ENCODE results near the gene PTH2R.

PTH2R gene

DNA sequence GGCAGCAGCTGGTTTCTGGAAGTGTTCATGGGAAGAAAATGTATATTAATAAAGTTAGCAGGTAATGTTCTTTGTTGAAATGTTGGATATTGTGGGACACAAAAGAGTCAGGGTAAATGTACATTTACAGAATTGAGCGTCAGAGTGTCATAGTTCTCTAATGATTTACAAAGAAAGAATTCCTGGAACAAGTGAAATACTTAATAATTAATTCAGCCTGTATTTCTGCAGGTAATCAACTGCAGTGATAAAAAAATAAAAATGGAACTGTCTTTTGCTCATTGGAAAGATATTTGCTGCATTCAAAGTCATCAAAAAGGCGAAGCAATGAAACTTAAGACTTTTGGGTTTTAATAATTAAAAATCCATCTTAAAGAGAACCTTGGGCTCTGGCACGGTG lies 27.4 kb upstream of the PTH2R start:
- TF ChIP-seq, protein P1, sequence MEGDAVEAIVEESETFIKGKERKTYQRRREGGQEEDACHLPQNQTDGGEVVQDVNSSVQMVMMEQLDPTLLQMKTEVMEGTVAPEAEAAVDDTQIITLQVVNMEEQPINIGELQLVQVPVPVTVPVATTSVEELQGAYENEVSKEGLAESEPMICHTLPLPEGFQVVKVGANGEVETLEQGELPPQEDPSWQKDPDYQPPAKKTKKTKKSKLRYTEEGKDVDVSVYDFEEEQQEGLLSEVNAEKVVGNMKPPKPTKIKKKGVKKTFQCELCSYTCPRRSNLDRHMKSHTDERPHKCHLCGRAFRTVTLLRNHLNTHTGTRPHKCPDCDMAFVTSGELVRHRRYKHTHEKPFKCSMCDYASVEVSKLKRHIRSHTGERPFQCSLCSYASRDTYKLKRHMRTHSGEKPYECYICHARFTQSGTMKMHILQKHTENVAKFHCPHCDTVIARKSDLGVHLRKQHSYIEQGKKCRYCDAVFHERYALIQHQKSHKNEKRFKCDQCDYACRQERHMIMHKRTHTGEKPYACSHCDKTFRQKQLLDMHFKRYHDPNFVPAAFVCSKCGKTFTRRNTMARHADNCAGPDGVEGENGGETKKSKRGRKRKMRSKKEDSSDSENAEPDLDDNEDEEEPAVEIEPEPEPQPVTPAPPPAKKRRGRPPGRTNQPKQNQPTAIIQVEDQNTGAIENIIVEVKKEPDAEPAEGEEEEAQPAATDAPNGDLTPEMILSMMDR (IDR thresholded peaks at IDR 0.05): no peak

DNA sequence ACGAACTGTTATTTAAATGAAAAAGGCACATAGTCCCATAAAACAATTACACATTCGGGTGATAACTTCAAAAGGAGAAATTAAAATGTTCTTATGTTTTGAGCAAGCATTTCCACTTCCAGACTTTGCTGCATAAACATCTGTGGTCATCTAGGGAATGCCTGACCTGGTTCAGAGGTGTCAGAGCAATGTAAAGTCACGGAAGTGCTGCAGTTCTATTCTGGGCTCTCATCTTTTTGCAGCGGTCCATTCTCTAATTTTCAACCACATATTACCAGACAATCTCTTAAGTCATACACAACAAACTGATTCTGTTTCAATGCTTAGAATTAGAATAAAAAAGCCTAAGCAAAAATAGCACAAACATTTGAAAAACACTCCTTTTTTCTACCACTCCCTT lies 22.0 kb upstream of the PTH2R start:
- TF ChIP-seq, protein P1 (IDR thresholded peaks at IDR 0.05): no peak

DNA sequence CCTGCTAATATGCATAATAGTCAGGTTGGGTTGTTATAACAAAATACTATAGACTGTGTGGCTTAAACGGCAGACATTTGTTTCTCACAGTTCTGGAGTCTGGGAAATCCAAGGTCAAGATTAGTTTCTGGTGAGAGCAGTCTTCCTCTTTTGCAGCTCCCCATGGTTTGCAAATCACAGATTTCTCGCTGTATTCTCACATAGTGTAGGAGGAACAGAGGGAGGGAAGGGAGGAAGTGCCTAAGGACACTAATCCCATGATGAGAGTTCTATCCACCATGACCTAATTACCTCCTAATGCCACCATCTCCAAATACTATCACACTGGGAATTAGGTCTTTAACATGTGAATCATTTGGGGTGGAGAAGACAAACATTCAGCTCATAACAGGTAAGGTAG lies 20.1 kb upstream of the PTH2R start:
- TF ChIP-seq, protein P1 (IDR thresholded peaks at IDR 0.05): no peak

DNA sequence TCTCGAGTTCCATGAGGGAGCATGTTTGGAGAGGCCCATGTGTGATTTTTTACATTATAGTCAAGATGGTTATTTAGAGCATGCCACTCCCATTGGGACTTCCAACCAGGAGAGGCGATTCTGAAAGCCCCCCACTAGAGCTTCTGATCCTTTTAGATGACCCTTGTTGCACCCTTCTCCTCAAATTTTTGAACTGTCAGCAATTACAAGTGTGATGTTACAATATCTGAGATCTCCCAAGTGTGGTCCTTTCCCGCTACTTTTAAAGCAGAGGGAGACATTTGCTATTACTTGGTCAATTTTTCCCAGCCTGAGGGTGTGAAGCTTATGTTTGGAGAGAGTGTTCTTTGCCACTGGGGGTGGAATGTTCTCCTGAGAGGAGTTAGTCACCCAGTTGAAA lies 16.7 kb upstream of the PTH2R start:
- TF ChIP-seq, protein P1 (IDR thresholded peaks at IDR 0.05): no peak

DNA sequence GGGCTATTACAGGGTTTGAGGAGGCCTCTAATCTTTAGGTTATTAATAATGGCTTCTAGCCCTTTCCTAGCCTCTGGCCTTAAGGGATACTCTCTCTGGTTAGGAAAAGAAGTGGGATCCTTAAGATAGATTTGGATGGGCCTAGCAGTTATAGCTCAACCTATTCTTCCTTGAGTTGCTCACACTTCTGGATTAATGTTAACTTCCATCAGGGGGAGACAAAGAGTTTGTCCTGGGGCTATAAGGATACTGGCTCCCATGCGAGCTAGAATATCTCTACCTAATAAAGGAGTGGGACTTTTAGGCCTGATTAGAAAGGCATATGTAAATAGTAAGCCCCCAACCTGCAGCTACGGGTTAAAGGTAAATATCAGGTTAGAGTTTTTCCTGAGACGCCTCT lies 14.3 kb upstream of the PTH2R start:
- TF ChIP-seq, protein P1 (IDR thresholded peaks at IDR 0.05): no peak

DNA sequence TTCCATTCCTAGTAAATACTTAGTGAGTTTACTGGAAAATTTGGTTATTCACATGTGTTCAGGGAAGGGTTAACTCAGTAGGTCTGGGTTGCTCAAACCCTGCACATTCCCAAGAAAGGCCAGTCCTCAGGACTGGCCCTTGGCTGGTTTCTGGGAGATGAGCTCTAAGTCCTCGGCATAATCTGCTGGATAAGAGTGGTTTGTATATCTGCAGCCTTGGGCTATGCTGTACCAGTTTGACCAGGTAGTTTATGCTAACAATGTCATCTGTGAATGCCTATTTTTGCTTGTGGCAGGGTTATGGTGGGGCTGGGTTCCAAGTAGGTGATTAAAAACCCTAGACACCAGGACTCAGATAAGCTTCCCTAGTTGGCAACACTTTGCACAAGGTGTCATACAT lies 7.4 kb upstream of the PTH2R start:
- TF ChIP-seq, protein P1 (IDR thresholded peaks at IDR 0.05): no peak

DNA sequence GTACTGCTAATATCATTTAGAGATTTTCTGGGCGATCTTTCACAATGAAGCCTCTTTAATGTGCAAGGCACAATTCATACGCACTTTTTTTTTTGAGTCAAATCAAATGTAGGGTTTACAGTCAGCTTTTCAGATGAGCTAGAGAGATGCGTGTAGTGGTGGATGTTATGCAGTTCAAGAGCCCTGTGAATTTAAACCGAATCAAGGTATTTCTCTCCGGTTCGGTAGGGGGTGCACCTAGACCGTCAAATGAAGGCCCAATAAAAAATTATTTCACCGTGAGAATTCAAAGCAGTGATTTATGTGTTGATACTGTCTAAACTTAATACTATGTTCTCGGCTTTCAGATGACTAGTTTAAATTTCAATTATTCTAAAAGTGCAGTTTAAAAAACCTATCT lies 1.1 kb downstream of the PTH2R start:
- TF ChIP-seq, protein P1 (IDR thresholded peaks at IDR 0.05): peak; percentile 56

DNA sequence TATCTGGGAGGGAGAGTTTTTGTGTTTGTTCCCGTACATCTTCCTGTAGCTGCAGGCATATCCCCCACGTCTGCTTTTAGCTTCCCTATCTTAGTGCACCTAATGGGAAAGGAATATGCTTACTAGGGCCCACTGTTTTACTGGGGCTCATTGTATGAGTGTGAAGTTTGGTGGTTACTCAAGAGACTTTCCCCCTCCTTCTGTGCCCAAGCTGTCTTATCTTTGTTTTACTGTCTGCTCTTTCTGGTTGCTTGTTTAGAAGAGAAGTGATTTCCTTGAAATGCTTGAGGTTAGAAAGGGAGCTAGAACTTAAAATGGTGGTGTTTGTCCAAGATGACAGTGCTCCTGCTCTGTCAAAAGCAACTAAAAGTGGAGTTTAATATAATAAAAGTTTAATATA lies 7.3 kb downstream of the PTH2R start:
- TF ChIP-seq, protein P1 (IDR thresholded peaks at IDR 0.05): no peak

Data from LNCAP (cell line).